Suprapubic skin (tissue), 4 donors: ENCODE data around the gene GCSAM.

Experiments
- CTCF ChIP-seq, 2 donors: fragments of 200-600 bp in 1 of 2; fragments of 450-650 bp in 1 of 2; sonication (generic) in 1 of 2; IDR thresholded peaks; one replicate each; pipeline ENCODE4 v1.5.1; 2016 to 2019; ENCODE audit warnings: antibody characterized with exemption in 2 of 2, mild to moderate bottlenecking in 1 of 2, moderate library complexity in 1 of 2
- EP300 ChIP-seq: sonication (generic); formaldehyde crosslinking; IDR thresholded peaks from one replicate; pipeline ENCODE4 v1.6.1; 2017; ENCODE audit warnings: antibody characterized with exemption
- POLR2AphosphoS5 ChIP-seq, 3 donors: sonication (generic); formaldehyde crosslinking; IDR thresholded peaks; one replicate each; pipeline ENCODE4 v1.6.1; 2017; ENCODE audit warnings: antibody characterized with exemption in 3 of 3

GRCh38 chr3:112141293-112141692, 8.2 kb upstream of the GCSAM start:
- no peak for TF ChIP-seq CTCF (IDR thresholded peaks at IDR 0.05)
- TF ChIP-seq EP300, result no peak
- no peak for TF ChIP-seq POLR2AphosphoS5 (IDR thresholded peaks at IDR 0.05)
